Pancreas (tissue), 10 donors: ENCODE measurements around the gene PPP1R1A. TPM values are rescaled to one million over a fixed set of nuclear protein-coding genes. Genes with fewer than 3 reads are reported as not detected.

Source experiments
- ATAC-seq, 4 donors: fragments of 200-7000 bp; cut with Tn5 transposase; one replicate each; pipeline versions ENCODE4 v1.8.0 to v1.9.1; 2020; ENCODE audit warnings: mild to moderate bottlenecking in 4 of 4, moderate library complexity in 4 of 4
- DNase-seq, 6 donors: peaks; one replicate each; pipeline ENCODE4 v3.0.0-alpha.2; 2020
- FAIRE-seq: peaks from 2 replicates; lab custom pipeline; 2012; peaks lifted over from hg19 to GRCh38; lab: Jason Lieb, UNC
- H3K27ac ChIP-seq, 4 donors: fragments of 200-600 bp; sonication (generic); 1 replicate in 3 of 4; 2 replicates in 1 of 4; pipeline versions ENCODE4 v1.5.0 to v1.8.0; 2020
- H3K27me3 ChIP-seq, 4 donors: fragments of 200-600 bp; one replicate each; pipeline ENCODE4 v1.8.0; 2021
- H3K36me3 ChIP-seq, 3 donors: fragments of 200-600 bp; sonication (generic) in 1 of 3; one replicate each; pipeline versions ENCODE4 v1.5.0 to v1.8.0; 2020 to 2021
- H3K4me1 ChIP-seq, 3 donors: fragments of 200-600 bp; one replicate each; pipeline ENCODE4 v1.8.0; 2021
- H3K4me3 ChIP-seq, 4 donors: fragments of 200-600 bp; sonication (generic) in 2 of 4; one replicate each; pipeline versions ENCODE4 v1.5.0 to v1.8.0; 2020 to 2021
- H3K9me3 ChIP-seq, 4 donors: fragments of 200-600 bp; one replicate each; pipeline ENCODE4 v1.8.0; 2021
- CTCF ChIP-seq, 4 donors: fragments of 200-600 bp; sonication (generic) in 3 of 4; IDR thresholded peaks; one replicate each; pipeline versions ENCODE4 v1.5.0 to v1.8.0; 2021; ENCODE audit warnings: antibody characterized with exemption in 4 of 4
- WGBS, 2 donors: extraction: QIAGEN DNeasy Blood & Tissue Kit; methylation state at CpG; one replicate each; pipeline ENCODE4 v1.1.7; 2013; 5-methylcytosine and 5-hydroxymethylcytosine counted together
- intact Hi-C, 3 donors: fragments of 100-400 bp; cut with DNase I; formaldehyde crosslinking; loops; one replicate each; pipeline versions ENCODE4 v1.11.1 to v1.14.2; 2022
- polyA plus RNA-seq, 2 donors: library from polyadenylated mRNA; stranded (reverse); fragments of 200-250 nt; gene quantifications; one replicate each; pipeline ENCODE4 v1.2.3, GENCODE V29; 2013
- total RNA-seq, 6 donors: library from RNA; stranded (reverse); fragmentation: NEBNext Ultra II Directional in 4 of 6; extraction: Animal tissue kit (Norgen Biotek cat#: 25700) in 4 of 6; gene quantifications; one replicate each; pipeline versions ENCODE4 v1.2.1 to v1.2.4, GENCODE V29; 2021 to 2023
- donor health status: healthy with polysubstance abuse.
- donor health status: DM: no; HTN: no; CAD: no; lungs with moderate emphysema.
- donor health status: DM: no; HTN: no; CAD: no.
- donor health status: control.
- donor health status: control.
- donor health status: Bipolar disorder and iron deficiency.
- donor health status: DM: yes; HTN: yes; CAD: no.
- donor health status: DM: no; HTN: no; CAD: no.
- donor health status: DM: no; HTN: no; CAD: no.
- donor health status: DM: yes; HTN: yes; CAD: no.

PPP1R1A gene
- total and polyA plus RNA-seq, 8 donors = 1.1 to 127 (median 8.1) TPM

GRCh38 chr12:54611715-54612149 lies 23.3 kb upstream of the PPP1R1A start:
- no peaks in the 10 kb centered on the region for H3K36me3 ChIP-seq
- DNase-seq = no peak
- TF ChIP-seq CTCF (IDR thresholded peaks at IDR 0.05) = no peak
- H3K9me3 ChIP-seq = no peaks in the 10 kb centered on the region
- no peaks in the 10 kb centered on the region for H3K4me1 ChIP-seq
- no peak for ATAC-seq
- FAIRE-seq = no peak
- WGBS, 2 donors = 80 to 92% methylated on average over 3 of the region's 3 CpGs
- H3K27ac ChIP-seq = no peak overlapping the region
- intact Hi-C loops = no loop called here
- H3K4me3 ChIP-seq = no peak overlapping the region
- H3K27me3 ChIP-seq = no peaks in the 10 kb centered on the region

- Histone ChIP-seq H3K36me3 (no peaks in the 10 kb centered on the region), H3K4me1 (no peaks in the 10 kb centered on the region), H3K27me3 (no peaks in the 10 kb centered on the region), H3K27ac (no peak overlapping the region), H3K9me3 (no peaks in the 10 kb centered on the region), H3K4me3 (no peak overlapping the region)
- DNase-seq = no peak
- FAIRE-seq = no peak
- WGBS, 2 donors = 63 to 76% methylated on average over 2 of the region's 2 CpGs
- intact Hi-C loops = no loop called here
- no peak for ATAC-seq
- TF ChIP-seq CTCF (IDR thresholded peaks at IDR 0.05) = no peak
Observed at GRCh38 chr12:54608769-54609168, 20.3 kb upstream of the PPP1R1A start.

- no peak overlapping the region for H3K4me3 ChIP-seq
- H3K27me3 ChIP-seq = no peaks in the 10 kb centered on the region
- no peaks in the 10 kb centered on the region for H3K9me3 ChIP-seq
- intact Hi-C loops = no loop called here
- TF ChIP-seq CTCF (IDR thresholded peaks at IDR 0.05) = no peak
- FAIRE-seq (no peak), DNase-seq (no peak), ATAC-seq (no peak)
- WGBS, 2 donors = 45 to 46% methylated on average over 6 of the region's 6 CpGs
- no peaks in the 10 kb centered on the region for H3K36me3 ChIP-seq
- H3K4me1 ChIP-seq = no peaks in the 10 kb centered on the region
- H3K27ac ChIP-seq = no peak overlapping the region
Observed at GRCh38 chr12:54608156-54608555, 19.7 kb upstream of the PPP1R1A start.

GRCh38 chr12:54606556-54606955 lies 18.1 kb upstream of the PPP1R1A start:
- WGBS, 2 donors = 48 to 54% methylated on average over 3 to 4 of the region's 4 CpGs
- FAIRE-seq = no peak
- no peak overlapping the region for H3K27ac ChIP-seq
- no peak for TF ChIP-seq CTCF (IDR thresholded peaks at IDR 0.05)
- H3K36me3 ChIP-seq = no peaks in the 10 kb centered on the region
- no peak for DNase-seq
- no peaks in the 10 kb centered on the region for H3K4me1 ChIP-seq
- H3K27me3 ChIP-seq = no peaks in the 10 kb centered on the region
- intact Hi-C loops = no loop called here
- H3K4me3 ChIP-seq = no peak overlapping the region
- no peaks in the 10 kb centered on the region for H3K9me3 ChIP-seq
- ATAC-seq = no peak

GRCh38 chr12:54605138-54605970 lies 16.9 kb upstream of the PPP1R1A start:
- intact Hi-C loops = no loop called here
- FAIRE-seq = no peak

More at GRCh38 chr12:54605138-54605970, 16.9 kb upstream of the PPP1R1A start:
- no peak overlapping the region for H3K27ac ChIP-seq
- H3K4me3 ChIP-seq = no peak overlapping the region
- H3K27me3 ChIP-seq = no peaks in the 10 kb centered on the region
- H3K36me3 ChIP-seq = no peaks in the 10 kb centered on the region
- 90 to 94% methylated on average over 6 of the region's 6 CpGs for WGBS, 2 donors
- ATAC-seq (no peak), DNase-seq (no peak)
- no peaks in the 10 kb centered on the region for H3K4me1 ChIP-seq
- no peaks in the 10 kb centered on the region for H3K9me3 ChIP-seq
- no peak for TF ChIP-seq CTCF (IDR thresholded peaks at IDR 0.05)
